NCI-H2081 (cell line): ENCODE results near the gene TPM2.
A peak's percentile ranks its signal among the peaks of the same experiment; 100 is the strongest.

Source experiments
- DNase-seq, 2 experiments: peaks; one replicate each; lab custom pipeline; 2025; lab: John Stamatoyannopoulos, UW

The TPM2 gene

GRCh38 chr9:35679091-35679490, 10.6 kb downstream of the TPM2 start:
- DNase-seq, result no peak

- no peak for DNase-seq
Observed at GRCh38 chr9:35675732-35676392, 13.9 kb downstream of the TPM2 start.

GRCh38 chr9:35675204-35675603, 14.5 kb downstream of the TPM2 start:
- DNase-seq, result no peak

GRCh38 chr9:35674025-35674361, 15.7 kb downstream of the TPM2 start:
- DNase-seq, result no peak

- peak; percentile 36 to 72 for DNase-seq
Observed at GRCh38 chr9:35673132-35674024, 16.3 kb downstream of the TPM2 start, which contains the start of gene CA9. Gene CA9, plus strand, starts transcription at chr9:35673928. Its CDS starts 32 bp downstream, at chr9:35673960.

GRCh38 chr9:35669331-35670145, 20.2 kb downstream of the TPM2 start:
- no peak for DNase-seq

- DNase-seq, result no peak
Observed at GRCh38 chr9:35667939-35668338, 21.8 kb downstream of the TPM2 start.

GRCh38 chr9:35666549-35666948, 23.2 kb downstream of the TPM2 start:
- no peak for DNase-seq

DNA sequence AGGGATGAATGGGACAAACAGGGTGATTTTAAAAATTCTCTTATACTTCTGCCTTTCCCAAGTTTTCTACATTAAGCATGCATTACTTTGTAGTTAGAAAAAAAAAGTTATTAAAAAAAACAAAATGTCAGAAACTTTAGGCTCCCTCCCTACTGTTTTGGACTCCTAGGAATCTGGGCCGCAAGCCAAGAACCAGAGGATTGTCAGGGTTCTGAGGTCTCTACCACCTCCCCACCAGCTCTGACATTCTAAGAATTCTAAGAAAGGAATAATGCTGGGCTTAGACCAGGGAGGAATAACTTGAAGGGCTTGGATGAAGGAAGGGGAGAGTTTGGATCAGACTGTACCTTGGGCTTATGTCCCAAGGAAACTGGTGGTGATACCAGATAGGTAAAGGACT, 23.7 kb downstream of the TPM2 start:
- DNase-seq, result no peak

GRCh38 chr9:35665471-35665818, 24.3 kb downstream of the TPM2 start:
- DNase-seq, result no peak

DNA sequence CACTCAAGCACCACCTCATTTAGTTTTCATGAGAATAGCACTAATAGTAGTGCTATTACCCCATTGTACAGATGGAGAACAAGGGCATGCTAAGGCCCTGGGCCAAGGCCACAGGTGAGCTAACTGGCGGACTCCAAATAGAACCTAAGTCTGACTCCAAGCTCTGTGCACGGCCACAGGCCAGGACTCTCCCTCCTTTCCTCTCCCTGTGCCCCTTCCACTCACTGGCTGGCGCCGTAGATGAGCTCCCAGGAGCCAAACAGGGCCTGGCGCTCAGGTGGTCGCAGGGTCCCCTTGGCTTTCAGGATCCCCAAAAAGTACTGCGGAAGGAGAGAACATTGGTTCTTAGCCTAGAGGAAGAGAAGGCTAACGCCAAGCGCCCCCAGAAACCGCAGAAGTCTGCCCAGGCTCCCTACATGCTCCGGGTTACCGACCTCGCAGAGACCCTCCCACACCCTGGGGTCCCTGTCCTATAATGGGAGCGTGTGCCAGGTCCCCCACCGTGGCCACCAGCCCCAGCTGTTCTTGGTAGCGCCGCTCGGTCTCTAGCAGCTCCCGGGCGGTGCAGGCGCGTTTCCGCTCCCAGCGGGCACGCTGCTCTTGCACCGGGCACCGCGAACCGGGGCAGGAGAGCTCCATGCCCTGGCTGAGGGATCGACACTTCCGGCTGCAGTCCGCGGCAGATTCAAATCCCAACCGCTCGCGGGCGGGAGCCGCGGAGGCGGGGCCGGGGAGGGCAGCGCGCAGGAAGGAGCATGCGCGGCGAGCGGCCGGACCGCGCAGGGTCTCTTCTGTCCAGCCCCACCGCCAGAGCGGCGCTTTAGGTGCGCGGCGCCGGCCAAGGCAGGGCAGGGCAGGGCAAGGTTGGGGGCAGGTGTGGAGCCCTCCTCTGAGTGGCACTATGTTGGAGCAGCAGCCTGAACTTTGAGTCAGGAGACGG, 24.9 kb downstream of the TPM2 start, which contains the start of gene ARHGEF39:
Gene ARHGEF39 (minus strand): TSS at position 665 of the 940 bp plus-strand sequence. CDS start 26 bp downstream, at position 639.
- DNase-seq, result peak; percentile 91 to 94

DNA sequence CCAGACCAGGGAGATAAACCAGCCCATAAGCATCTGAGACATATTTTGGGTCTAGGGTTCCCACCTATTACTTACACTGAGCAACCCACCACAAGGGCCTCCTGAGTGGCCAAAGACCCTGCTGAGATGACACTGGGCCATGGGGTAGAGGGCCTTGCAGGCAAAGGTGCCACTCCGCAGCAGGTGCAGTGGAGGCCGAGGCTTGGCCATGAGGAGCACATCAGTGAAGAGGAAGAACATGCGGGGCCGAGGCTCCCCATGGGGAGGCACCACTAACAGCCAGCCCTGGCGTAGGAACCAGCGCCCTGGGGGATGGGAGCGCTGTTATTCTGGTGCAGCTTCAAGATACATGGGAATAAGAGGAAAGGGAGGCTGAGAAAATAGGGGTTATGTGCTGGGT, 27.3 kb downstream of the TPM2 start:
- DNase-seq, result no peak

- DNase-seq, result no peak
Observed at GRCh38 chr9:35661756-35662350, 27.9 kb downstream of the TPM2 start.

DNA sequence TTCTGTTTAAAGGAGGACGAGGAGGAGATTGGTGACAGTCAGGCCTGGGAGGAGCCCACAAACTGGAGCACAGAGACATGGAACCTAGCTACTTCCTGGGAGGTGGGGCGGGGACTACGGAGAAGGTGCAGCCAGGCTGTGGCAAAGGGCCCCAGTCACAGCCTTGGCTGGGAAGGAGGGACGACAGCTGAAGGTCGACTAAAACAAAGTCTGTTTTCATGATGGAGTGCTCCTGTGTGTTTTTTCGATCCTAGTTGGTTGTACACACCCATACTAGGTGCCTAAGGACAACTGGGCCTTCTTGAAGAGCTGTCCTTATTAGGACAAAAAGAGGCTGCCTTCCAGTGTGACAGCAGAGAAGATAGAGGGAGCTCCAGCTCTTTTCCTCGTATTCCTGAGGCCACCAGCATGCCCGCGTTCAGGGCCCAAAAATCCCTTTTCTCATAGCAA, 28.7 kb downstream of the TPM2 start:
- peak in 1 of 2 experiments; percentile 24 for DNase-seq

DNA sequence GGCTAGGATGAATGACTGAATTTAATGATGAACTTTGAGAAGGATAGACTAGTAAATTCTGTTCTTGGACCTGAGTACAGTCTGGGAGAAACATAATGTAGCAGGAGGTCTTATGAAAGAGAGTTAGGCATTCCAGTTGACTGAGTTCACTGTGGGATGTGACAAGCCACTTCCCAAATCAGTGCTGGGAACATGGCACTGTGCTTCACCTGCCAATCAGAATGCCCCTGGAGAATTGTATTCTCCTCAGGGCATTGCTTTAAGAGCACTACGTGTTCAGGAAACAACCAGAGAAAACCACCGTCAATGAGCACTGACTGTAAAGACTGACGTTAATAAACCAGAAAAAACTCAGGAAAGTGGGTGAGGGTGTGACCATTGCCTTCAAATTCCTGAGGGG, 30.4 kb downstream of the TPM2 start:
- no peak for DNase-seq

DNA sequence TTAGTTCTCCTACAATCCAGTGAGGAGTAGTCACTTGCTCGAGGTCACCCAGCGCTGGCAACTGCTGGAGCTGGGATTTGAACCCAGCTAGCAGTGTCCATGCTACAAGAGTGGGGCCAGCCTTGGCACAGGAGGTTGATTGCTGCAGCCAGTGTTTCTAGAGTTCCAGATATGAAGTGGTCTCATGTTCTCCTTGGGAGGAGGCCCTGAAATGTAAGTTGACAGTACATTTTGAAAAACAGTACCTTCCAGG, 30.8 kb downstream of the TPM2 start:
- peak; percentile 53 to 69 for DNase-seq

- peak; percentile 83 to 87 for DNase-seq
Observed at GRCh38 chr9:35658137-35658967, 31.4 kb downstream of the TPM2 start, which contains the start of gene CCDC107. Gene CCDC107, plus strand, starts transcription at chr9:35658292. Its CDS starts 88 bp downstream, at chr9:35658380.

DNA sequence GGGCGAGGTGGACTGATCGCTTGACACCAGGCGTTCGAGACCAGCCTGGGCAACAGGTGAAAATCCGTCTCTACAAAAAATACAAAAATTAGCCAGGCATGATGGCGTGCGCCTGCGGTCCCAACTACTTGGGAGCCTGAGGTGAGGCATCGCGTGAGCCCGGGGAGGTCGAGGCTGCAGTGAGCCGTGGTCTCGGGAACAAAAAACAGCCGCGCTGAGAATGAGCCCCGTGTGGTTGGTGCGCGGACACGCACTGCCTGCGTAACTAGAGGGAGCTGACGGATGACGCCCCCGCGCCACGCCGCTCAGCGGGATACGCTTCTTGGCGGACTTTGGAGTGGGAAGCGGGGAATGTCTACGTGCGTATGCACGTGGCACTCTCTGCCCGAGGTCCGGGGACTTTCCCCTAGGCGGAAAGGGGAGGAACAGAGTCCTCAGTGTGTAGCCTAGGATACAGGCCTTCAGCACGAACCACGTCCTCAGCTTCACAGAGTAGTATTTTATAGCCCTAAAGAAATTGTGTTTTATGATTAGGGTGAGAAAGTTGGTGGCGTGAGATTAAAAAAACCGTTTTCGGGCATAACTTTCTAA, 32.1 kb downstream of the TPM2 start, which contains the start of gene RMRP:
Gene RMRP (minus strand): TSS at position 474 of the 591 bp plus-strand sequence.
- peak; percentile 99 to 100 for DNase-seq

GRCh38 chr9:35656831-35657545, 32.7 kb downstream of the TPM2 start:
- DNase-seq, result no peak
